K562 (cell line): ENCODE measurements around the gene INSR. TPM values are rescaled to one million over a fixed set of nuclear protein-coding genes. Genes with fewer than 3 reads are reported as not detected.

Source experiments
- ATAC-seq: fragments of 200-7000 bp; cut with Tn5 transposase; 3 replicates; pipeline ENCODE4 v1.9.1; 2020; ENCODE audit warnings: moderate library complexity
- BruUV-seq: library from RNA; stranded (reverse); fragments of 400-500 nt; replicated peaks from 2 replicates; lab custom pipeline; 2021; lab: Mats Ljungman, UMichigan
- CTCF ChIA-PET: fragments of 300-600 bp; formaldehyde crosslinking; extraction: SDS; loops from one replicate; lab custom pipeline; 2021; ENCODE audit warnings: low intra/inter-chr PET ratio; lab: Yijun Ruan, JAX
- POLR2A ChIA-PET: fragments of 300-600, 350-650 bp; sonication (Branson Sonifier 250); formaldehyde crosslinking; extraction: SDS; loops from one replicate; lab custom pipeline; 2021; ENCODE audit warnings: antibody characterized with exemption, inconsistent platforms; lab: Yijun Ruan, JAX
- DNase-seq, 4 experiments: peaks; one replicate each; pipeline versions ENCODE4 v3.0.0 to v3.0.0-alpha.2; 2011 to 2018; ENCODE audit warnings: low spot score in 3 of 4, mixed read lengths in 3 of 4; ENCODE audit errors: extremely low read depth in 1 of 4
- FAIRE-seq: peaks from 2 replicates; lab custom pipeline; 2011; peaks lifted over from hg19 to GRCh38; lab: Jason Lieb, UNC
- H2AFZ ChIP-seq: 2 replicates; pipeline ENCODE4 v1.6.0; 2011; ENCODE audit warnings: low read depth, low read length, control low read depth, inconsistent platforms
- H3K27ac ChIP-seq: fragments of 200-600 bp; 3 replicates; pipeline ENCODE4 v1.8.0; 2011; ENCODE audit warnings: low read depth, mild to moderate bottlenecking, control low read depth, inconsistent platforms, low read length, moderate library complexity, mixed read lengths; ENCODE audit errors: extremely low read depth
- H3K27me3 ChIP-seq, 2 experiments: fragments of 300-600 bp in 1 of 2; 2 replicates in 1 of 2; 3 replicates in 1 of 2; pipeline versions ENCODE4 v1.6.0 to v1.8.0; 2011; ENCODE audit warnings: inconsistent platforms in 2 of 2, low read length in 2 of 2, mild to moderate bottlenecking in 1 of 2, mixed read lengths in 1 of 2, moderate library complexity in 1 of 2; ENCODE audit not compliant: control insufficient read depth in 2 of 2, insufficient read depth in 2 of 2
- H3K36me3 ChIP-seq: fragments of 300-600 bp; 3 replicates; pipeline ENCODE4 v1.8.0; 2011; ENCODE audit warnings: mild to moderate bottlenecking, low read length, inconsistent platforms; ENCODE audit not compliant: control insufficient read depth, insufficient read depth
- H3K4me1 ChIP-seq, 2 experiments: fragments of 200-600 bp in 1 of 2; replicated peaks in 1 of 2; 2 replicates in 1 of 2; 3 replicates in 1 of 2; pipeline versions ENCODE4 v1.5.1 to v1.8.0; 2011; ENCODE audit warnings: inconsistent platforms in 2 of 2, low read length in 2 of 2, mild to moderate bottlenecking in 1 of 2, mixed read lengths in 1 of 2, moderate library complexity in 1 of 2; ENCODE audit not compliant: control insufficient read depth in 2 of 2, insufficient read depth in 2 of 2
- H3K4me2 ChIP-seq: 2 replicates; pipeline ENCODE4 v1.6.1; 2011; ENCODE audit warnings: low read length, control low read depth, inconsistent platforms, mixed read lengths; ENCODE audit not compliant: insufficient read depth
- H3K4me3 ChIP-seq: fragments of 200-600 bp; sonication (generic), shearing (Covaris generic); 2 replicates; pipeline ENCODE4 v1.5.1; 2016; ENCODE audit warnings: control low read depth, inconsistent platforms
- H3K79me2 ChIP-seq: fragments of 200-600 bp; 3 replicates; pipeline ENCODE4 v1.8.0; 2011; ENCODE audit warnings: low read length, inconsistent platforms; ENCODE audit not compliant: control insufficient read depth, insufficient read depth
- H3K9ac ChIP-seq, 2 experiments: 2 replicates each; pipeline versions ENCODE4 v1.6.0 to v1.6.1; 2011; ENCODE audit warnings: low read depth in 2 of 2, low read length in 2 of 2, control low read depth in 1 of 2, inconsistent platforms in 1 of 2, mild to moderate bottlenecking in 1 of 2, mixed read lengths in 1 of 2; ENCODE audit not compliant: insufficient read depth in 1 of 2
- H3K9me1 ChIP-seq: one replicate; pipeline ENCODE4 v1.6.0; 2011; ENCODE audit warnings: inconsistent platforms, mild to moderate bottlenecking, low read length, moderate library complexity; ENCODE audit not compliant: control insufficient read depth, insufficient read depth
- H3K9me3 ChIP-seq: replicated peaks from 2 replicates; pipeline ENCODE4 v1.5.1; 2011; ENCODE audit warnings: low read depth, low read length, inconsistent platforms; ENCODE audit not compliant: control insufficient read depth, insufficient read depth
- H4K20me1 ChIP-seq: replicated peaks from 2 replicates; pipeline ENCODE4 v1.6.1; 2011; ENCODE audit warnings: low read length, inconsistent platforms, mixed read lengths; ENCODE audit not compliant: control insufficient read depth, insufficient read depth
- DIDO1 ChIP-seq: fragments of 450-650 bp; IDR thresholded peaks from 2 replicates; pipeline ENCODE4 v1.6.1; 2016; ENCODE audit warnings: low read depth, missing biosample characterization, missing genetic modification characterization
- KDM5B ChIP-seq: fragments of 200-600 bp; sonication (generic); IDR thresholded peaks from 2 replicates; pipeline ENCODE4 v1.6.1; 2012; ENCODE audit warnings: low read depth, mild to moderate bottlenecking, moderate library complexity, low read length, control low read depth, inconsistent platforms; ENCODE audit not compliant: insufficient replicate concordance
- U2AF2 ChIP-seq: fragments of 200-400 bp; formaldehyde crosslinking; optimal IDR thresholded peaks from 2 replicates; pipeline ENCODE3; 2017; ENCODE audit warnings: low read depth, mild to moderate bottlenecking, low read length
- ZNF347 ChIP-seq: fragments of 450-650 bp; formaldehyde crosslinking; IDR thresholded peaks from 2 replicates; pipeline ENCODE4 v1.4.0; 2020; ENCODE audit warnings: low read depth, mild to moderate bottlenecking, moderate library complexity
- WGBS: fragments of 100-300 bp; shearing (Covaris generic); methylation state at CpG from one replicate; pipeline ENCODE4 v1.1.6; 2016; ENCODE audit warnings: low coverage, mixed read lengths; ENCODE audit not compliant: insufficient coverage; ENCODE audit errors: missing lambda C conversion rate; 5-methylcytosine and 5-hydroxymethylcytosine counted together
- in situ Hi-C: fragments of 300-500 bp; cut with MboI; formaldehyde crosslinking; loops from 4 replicates; pipeline ENCODE4 v1.15.0; 2018; ENCODE audit warnings: inconsistent platforms, mixed read lengths
- intact Hi-C: fragments of 100-400 bp; cut with micrococcal nuclease; formaldehyde crosslinking; loops from 2 replicates; pipeline ENCODE4 v1.14.2; 2022
- polyA plus RNA-seq, 8 experiments: library from polyadenylated mRNA; depleted of rRNA in 4 of 8; stranded (reverse) in 5 of 8; unstranded in 3 of 8; fragments of >200 nt; fragmentation: Nextera tagmentation in 2 of 8; fragmentation: Illumina TruSeq in 1 of 8; extraction: Ambion mirVana in 2 of 8; extraction: Trizol in 1 of 8; gene quantifications; 2 replicates each; pipeline versions ENCODE4 v1.2.1 to v1.2.3, GENCODE V29; 2011 to 2014; ENCODE audit warnings: inconsistent platforms in 1 of 8, missing spikeins in 1 of 8
- total RNA-seq, 7 experiments: library from RNA; depleted of rRNA in 6 of 7; stranded (reverse); fragments of >200 nt in 6 of 7; fragmentation: Illumina TruSeq in 2 of 7; extraction: Trizol in 2 of 7; gene quantifications; 2 replicates each; pipeline versions ENCODE4 v1.2.1 to v1.2.3, GENCODE V29; 2011 to 2021; ENCODE audit warnings: low replicate concordance in 1 of 7
- TF ChIP-seq, protein P1 (sequence below), 2 experiments: fragments of 150-350 bp in 1 of 2; IDR thresholded peaks; 2 replicates each; pipeline ENCODE4 v1.6.1; 2012 to 2016; ENCODE audit warnings: low read depth in 2 of 2, low read length in 2 of 2, mild to moderate bottlenecking in 1 of 2, moderate library complexity in 1 of 2
- TF ChIP-seq, protein P2 (sequence below): sonication (generic); formaldehyde crosslinking; IDR thresholded peaks from 2 replicates; pipeline ENCODE4 v1.8.0; 2022; ENCODE audit warnings: mild to moderate bottlenecking, missing genetic modification reagents
- TF ChIP-seq, protein P3 (sequence below): fragments of 250-450 bp; sonication (Bioruptor Pico); IDR thresholded peaks from 2 replicates; pipeline ENCODE4 v1.5.0; 2020; ENCODE audit warnings: mild to moderate bottlenecking, borderline replicate concordance
- TF ChIP-seq, protein P4 (sequence below), 2 experiments: fragments of 450-650 bp in 1 of 2; sonication (generic) in 1 of 2; formaldehyde crosslinking in 1 of 2; IDR thresholded peaks in 1 of 2; conservative IDR thresholded peaks in 1 of 2; 2 replicates each; pipeline versions ENCODE4 v1.6.1 to v1.8.1; 2016 to 2023; ENCODE audit warnings: mild to moderate bottlenecking in 2 of 2, moderate library complexity in 2 of 2, inconsistent platforms in 1 of 2, missing genetic modification reagents in 1 of 2

INSR gene
- total and polyA plus RNA-seq, 9 of the 15 experiments (the other 6 are each of a cell fraction or from before 2014, with no cell fraction given), result 0.04 to 0.88 (median 0.41) TPM

DNA sequence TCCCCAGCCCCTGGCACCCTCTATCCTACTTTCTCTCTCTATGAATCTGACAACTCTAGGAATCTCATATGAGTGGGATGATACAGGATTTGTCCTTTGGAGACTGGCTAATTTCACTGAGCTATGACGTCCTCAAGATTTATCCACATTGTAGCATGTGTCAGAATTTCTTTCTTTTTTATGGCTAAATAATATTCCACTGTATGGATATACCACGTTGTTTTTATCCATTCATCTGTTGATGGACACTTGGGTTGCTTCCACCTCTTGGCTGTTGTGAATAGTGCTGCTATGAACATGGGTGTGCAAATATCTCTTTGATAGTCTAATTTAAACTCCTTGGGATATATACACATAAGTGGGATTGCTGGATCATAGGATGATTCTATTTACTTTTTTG is 24.0 kb upstream of the INSR start (continued):
- TF ChIP-seq, protein P1, sequence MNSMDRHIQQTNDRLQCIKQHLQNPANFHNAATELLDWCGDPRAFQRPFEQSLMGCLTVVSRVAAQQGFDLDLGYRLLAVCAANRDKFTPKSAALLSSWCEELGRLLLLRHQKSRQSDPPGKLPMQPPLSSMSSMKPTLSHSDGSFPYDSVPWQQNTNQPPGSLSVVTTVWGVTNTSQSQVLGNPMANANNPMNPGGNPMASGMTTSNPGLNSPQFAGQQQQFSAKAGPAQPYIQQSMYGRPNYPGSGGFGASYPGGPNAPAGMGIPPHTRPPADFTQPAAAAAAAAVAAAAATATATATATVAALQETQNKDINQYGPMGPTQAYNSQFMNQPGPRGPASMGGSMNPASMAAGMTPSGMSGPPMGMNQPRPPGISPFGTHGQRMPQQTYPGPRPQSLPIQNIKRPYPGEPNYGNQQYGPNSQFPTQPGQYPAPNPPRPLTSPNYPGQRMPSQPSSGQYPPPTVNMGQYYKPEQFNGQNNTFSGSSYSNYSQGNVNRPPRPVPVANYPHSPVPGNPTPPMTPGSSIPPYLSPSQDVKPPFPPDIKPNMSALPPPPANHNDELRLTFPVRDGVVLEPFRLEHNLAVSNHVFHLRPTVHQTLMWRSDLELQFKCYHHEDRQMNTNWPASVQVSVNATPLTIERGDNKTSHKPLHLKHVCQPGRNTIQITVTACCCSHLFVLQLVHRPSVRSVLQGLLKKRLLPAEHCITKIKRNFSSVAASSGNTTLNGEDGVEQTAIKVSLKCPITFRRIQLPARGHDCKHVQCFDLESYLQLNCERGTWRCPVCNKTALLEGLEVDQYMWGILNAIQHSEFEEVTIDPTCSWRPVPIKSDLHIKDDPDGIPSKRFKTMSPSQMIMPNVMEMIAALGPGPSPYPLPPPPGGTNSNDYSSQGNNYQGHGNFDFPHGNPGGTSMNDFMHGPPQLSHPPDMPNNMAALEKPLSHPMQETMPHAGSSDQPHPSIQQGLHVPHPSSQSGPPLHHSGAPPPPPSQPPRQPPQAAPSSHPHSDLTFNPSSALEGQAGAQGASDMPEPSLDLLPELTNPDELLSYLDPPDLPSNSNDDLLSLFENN (IDR thresholded peaks at IDR 0.05; ENCODE audit: low read depth in 2 of 2, low read length in 2 of 2), result no peak

GRCh38 chr19:7312816-7313215 is 18.6 kb upstream of the INSR start:
- in situ Hi-C loops, result no loop called here
- DNase-seq (no peak), ATAC-seq (no peak), FAIRE-seq (no peak)
- H3K4me3 ChIP-seq, result no peak overlapping the region
- no peak overlapping the region for H3K27ac ChIP-seq
- intact Hi-C loops, result no loop called here
- ChIA-PET POLR2A (no interaction called here), CTCF (no interaction called here)
- H3K27me3 ChIP-seq, result peaks cover 9 to 46% of the 10 kb centered on the region in 2 experiments; a peak in 4 of 5 replicates
- no peaks in the 10 kb centered on the region for H3K4me1 ChIP-seq
- no peaks in the 10 kb centered on the region for H3K36me3 ChIP-seq
- H2AFZ ChIP-seq, result no peak overlapping the region
- no peaks in the 10 kb centered on the region for H3K9me3 ChIP-seq
- H3K9me1 ChIP-seq, result no peaks in the 10 kb centered on the region
- no peaks in the 10 kb centered on the region for H3K79me2 ChIP-seq
- H3K9ac ChIP-seq, result no peak overlapping the region
- WGBS, result 2% methylated on average over 6 of the region's 7 CpGs
- no peak overlapping the region for H3K4me2 ChIP-seq
- no peaks in the 10 kb centered on the region for H4K20me1 ChIP-seq
- BruUV-seq, result no TSS peak
- TF ChIP-seq DIDO1 (tag) (no peak), ZNF347 (no peak), U2AF2 (no peak), KDM5B (no peak)
- TF ChIP-seq, protein P2, sequence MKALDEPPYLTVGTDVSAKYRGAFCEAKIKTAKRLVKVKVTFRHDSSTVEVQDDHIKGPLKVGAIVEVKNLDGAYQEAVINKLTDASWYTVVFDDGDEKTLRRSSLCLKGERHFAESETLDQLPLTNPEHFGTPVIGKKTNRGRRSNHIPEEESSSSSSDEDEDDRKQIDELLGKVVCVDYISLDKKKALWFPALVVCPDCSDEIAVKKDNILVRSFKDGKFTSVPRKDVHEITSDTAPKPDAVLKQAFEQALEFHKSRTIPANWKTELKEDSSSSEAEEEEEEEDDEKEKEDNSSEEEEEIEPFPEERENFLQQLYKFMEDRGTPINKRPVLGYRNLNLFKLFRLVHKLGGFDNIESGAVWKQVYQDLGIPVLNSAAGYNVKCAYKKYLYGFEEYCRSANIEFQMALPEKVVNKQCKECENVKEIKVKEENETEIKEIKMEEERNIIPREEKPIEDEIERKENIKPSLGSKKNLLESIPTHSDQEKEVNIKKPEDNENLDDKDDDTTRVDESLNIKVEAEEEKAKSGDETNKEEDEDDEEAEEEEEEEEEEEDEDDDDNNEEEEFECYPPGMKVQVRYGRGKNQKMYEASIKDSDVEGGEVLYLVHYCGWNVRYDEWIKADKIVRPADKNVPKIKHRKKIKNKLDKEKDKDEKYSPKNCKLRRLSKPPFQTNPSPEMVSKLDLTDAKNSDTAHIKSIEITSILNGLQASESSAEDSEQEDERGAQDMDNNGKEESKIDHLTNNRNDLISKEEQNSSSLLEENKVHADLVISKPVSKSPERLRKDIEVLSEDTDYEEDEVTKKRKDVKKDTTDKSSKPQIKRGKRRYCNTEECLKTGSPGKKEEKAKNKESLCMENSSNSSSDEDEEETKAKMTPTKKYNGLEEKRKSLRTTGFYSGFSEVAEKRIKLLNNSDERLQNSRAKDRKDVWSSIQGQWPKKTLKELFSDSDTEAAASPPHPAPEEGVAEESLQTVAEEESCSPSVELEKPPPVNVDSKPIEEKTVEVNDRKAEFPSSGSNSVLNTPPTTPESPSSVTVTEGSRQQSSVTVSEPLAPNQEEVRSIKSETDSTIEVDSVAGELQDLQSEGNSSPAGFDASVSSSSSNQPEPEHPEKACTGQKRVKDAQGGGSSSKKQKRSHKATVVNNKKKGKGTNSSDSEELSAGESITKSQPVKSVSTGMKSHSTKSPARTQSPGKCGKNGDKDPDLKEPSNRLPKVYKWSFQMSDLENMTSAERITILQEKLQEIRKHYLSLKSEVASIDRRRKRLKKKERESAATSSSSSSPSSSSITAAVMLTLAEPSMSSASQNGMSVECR (CRISPR knock-in tag), result no peak
- TF ChIP-seq, protein P3, sequence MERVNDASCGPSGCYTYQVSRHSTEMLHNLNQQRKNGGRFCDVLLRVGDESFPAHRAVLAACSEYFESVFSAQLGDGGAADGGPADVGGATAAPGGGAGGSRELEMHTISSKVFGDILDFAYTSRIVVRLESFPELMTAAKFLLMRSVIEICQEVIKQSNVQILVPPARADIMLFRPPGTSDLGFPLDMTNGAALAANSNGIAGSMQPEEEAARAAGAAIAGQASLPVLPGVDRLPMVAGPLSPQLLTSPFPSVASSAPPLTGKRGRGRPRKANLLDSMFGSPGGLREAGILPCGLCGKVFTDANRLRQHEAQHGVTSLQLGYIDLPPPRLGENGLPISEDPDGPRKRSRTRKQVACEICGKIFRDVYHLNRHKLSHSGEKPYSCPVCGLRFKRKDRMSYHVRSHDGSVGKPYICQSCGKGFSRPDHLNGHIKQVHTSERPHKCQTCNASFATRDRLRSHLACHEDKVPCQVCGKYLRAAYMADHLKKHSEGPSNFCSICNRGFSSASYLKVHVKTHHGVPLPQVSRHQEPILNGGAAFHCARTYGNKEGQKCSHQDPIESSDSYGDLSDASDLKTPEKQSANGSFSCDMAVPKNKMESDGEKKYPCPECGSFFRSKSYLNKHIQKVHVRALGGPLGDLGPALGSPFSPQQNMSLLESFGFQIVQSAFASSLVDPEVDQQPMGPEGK (CRISPR knock-in tag), result no peak
- TF ChIP-seq, protein P4, sequence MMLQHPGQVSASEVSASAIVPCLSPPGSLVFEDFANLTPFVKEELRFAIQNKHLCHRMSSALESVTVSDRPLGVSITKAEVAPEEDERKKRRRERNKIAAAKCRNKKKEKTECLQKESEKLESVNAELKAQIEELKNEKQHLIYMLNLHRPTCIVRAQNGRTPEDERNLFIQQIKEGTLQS (IDR thresholded peaks at IDR 0.05), result no peak
- TF ChIP-seq, protein P4 (CRISPR knock-in tag; conservative IDR thresholded peaks at IDR 0.05), result no peak
